ENCODE data around the gene ZNF445.

ZNF445 gene

DNA sequence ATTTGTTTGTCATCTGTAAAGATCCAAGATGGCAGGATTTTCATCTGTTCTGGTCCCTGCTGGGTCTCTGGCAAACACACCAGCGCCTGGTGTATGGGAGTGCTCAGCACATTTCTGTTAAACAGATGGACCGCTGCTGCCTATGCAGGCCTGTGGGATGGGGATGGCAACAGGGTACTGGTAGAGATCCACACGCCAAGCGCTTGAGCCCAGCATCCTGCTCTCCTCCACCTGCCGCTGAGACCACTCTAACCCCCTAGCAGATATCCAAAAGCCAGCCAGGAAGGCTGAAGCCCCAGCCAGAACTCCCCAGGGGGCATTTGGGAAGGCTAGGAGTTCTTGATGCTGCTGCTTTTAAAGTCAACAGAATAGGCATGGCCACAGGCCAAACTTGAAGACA, 31.7 kb downstream of the ZNF445 start:
- DNase-seq (ENCODE audit: extremely low spot score): no peak
- TF ChIP-seq, protein P1, sequence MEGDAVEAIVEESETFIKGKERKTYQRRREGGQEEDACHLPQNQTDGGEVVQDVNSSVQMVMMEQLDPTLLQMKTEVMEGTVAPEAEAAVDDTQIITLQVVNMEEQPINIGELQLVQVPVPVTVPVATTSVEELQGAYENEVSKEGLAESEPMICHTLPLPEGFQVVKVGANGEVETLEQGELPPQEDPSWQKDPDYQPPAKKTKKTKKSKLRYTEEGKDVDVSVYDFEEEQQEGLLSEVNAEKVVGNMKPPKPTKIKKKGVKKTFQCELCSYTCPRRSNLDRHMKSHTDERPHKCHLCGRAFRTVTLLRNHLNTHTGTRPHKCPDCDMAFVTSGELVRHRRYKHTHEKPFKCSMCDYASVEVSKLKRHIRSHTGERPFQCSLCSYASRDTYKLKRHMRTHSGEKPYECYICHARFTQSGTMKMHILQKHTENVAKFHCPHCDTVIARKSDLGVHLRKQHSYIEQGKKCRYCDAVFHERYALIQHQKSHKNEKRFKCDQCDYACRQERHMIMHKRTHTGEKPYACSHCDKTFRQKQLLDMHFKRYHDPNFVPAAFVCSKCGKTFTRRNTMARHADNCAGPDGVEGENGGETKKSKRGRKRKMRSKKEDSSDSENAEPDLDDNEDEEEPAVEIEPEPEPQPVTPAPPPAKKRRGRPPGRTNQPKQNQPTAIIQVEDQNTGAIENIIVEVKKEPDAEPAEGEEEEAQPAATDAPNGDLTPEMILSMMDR (IDR thresholded peaks at IDR 0.05; ENCODE audit: control extremely low read depth, extremely low read depth, low read depth, missing control alignments): no peak
- ChIA-PET POLR2A (no interaction called here), CTCF (no interaction called here)

DNA sequence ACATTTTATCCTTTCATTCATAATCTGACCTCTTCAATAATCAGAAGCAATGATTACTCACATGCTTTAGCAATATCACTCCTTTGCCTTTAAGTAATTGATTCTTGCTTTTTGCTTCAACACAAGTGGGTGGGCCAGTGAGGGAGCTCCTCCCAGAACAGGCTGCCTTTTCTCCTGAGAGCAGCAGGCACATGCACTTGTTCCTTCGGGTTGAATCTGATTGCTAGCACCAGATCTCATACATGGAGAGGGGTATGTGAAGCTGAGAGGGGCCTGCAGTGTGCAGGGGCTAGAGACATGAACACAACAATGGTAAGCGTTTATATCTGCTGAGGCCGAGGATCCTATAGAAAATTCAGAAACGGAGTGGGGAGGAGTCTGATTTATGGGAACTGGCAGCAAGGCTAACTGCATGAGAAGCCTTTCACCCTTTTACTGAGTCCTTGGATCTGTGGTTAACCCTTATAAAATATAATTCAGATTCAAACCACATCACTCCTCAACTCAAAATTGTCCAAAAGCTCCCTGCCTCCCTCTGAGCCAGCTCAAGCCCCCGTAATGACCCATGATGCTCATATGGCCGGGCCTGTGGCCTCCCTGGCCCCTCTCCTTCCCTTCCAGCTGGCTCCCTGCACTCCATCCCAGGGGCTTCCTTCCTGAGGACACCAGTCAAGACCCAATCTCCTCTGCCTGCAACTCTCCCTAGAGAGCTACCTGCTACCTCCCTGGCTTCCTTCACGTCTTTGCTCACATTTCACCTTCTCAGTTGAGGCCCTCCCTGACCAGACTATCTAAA, 32.4 kb downstream of the ZNF445 start:
- CTCF ChIA-PET: interaction anchor here (0.7 to 1.2 kb wide), 2 partner anchors 15 to 54 kb away, joined by 3 read pairs; no protein-coding TSS in a partner anchor
- TF ChIP-seq, protein P1 (IDR thresholded peaks at IDR 0.05; ENCODE audit: control extremely low read depth, extremely low read depth, low read depth, missing control alignments): no peak
- DNase-seq (ENCODE audit: extremely low spot score): peak; percentile 5
- POLR2A ChIA-PET: no interaction called here

DNA sequence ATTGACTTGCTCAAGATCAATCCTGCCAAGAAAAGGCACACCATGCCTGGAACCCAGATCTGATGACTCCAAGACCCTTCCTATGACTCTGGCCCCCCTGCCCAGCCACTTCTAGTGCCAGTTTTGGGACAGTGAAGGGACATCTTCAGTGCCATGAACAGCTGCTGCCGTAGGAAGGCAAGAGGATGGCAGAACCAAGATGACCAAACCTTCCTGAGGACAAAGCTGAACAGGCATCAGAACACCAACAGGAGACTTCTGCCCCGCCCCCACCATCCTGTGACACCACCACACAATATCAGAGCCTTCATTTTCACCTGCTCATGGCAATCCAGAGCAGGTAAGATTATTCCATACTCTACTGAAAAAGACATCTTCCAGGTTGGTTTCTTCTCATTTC, 33.0 kb downstream of the ZNF445 start:
- ChIA-PET POLR2A (no interaction called here), CTCF (interaction anchor here (1.0 to 1.2 kb wide), 2 partner anchors 15 to 32 kb away, joined by 3 read pairs; no protein-coding TSS in a partner anchor)
- DNase-seq (ENCODE audit: extremely low spot score): no peak
- TF ChIP-seq, protein P1 (IDR thresholded peaks at IDR 0.05; ENCODE audit: control extremely low read depth, extremely low read depth, low read depth, missing control alignments): no peak

DNA sequence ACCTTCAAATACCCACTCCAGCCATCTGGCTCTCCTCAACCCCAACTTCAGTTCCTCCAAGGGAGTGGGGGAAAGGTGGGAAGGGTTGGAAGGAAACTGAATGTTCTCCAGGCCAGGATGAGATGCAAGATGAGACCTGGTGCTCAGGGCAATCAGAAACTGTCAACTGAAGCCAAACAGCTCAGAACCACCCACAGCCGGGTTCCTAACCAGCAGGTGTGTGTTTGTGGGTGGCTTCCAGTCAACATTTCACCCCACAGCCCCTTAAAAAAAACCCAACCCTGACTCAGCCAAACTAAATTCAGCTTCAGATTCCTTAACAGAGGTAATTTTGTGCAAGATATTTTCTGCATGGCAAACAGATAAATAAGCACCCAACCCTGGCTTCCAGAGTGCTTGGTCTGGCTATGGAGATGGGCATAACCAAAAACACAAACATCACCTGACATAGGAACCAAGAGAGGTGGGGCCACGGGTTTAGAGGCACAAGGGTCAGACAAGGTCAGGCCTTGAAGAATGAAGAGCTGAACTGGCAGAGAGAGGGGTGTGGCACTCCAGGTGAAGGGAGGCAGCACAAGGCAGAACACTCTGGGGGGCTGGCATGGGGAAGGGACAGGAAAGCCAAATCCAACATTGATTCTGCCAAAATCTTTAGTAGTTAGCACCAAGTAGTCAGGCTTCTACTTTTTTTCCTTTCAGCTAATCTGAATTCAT, 34.7 kb downstream of the ZNF445 start:
- CTCF ChIA-PET: interaction anchor here (0.9 to 1.4 kb wide), 3 partner anchors 11 to 33 kb away, joined by 3 to 4 read pairs (median 3); no protein-coding TSS in a partner anchor
- POLR2A ChIA-PET: no interaction called here
- no peak for DNase-seq (ENCODE audit: extremely low spot score)
- TF ChIP-seq, protein P1 (IDR thresholded peaks at IDR 0.05; ENCODE audit: control extremely low read depth, extremely low read depth, low read depth, missing control alignments): no peak

DNA sequence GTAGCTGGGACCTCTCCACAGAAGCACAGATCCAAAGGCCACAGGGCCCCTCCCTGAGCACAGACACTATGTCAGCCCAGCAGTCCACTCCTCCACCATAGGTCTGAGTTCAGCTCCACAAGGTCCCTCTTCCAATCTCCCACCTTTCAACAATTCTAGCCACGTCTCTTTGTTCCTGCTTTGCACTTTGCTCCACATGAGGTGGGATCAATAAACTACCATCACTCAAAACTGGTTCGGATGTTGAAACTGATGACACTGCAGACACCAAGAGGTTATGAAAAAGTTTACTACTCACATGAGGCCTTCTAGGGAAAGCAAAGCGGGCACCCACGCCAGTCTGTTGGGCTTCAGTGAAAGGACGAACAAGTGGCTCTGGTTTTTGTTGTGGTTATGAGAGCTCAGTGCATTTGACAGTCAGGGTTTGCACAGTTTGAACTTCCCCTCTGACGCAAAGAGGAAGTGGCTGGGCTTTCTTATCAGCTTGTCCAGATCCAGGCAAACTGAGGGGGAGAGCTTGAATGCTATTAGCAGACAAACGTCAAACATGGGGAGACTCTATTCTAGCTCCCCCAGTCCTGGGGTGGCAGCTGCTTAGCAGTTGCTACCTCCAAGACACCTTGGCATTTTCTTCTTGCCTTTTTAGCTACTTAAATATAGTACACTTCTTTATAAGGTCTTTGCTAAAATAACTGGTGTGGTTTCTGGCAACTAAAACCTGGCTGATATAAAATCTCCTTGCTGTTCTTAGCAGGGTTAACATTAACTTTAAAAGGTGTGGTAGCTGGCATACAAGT, 37.8 kb downstream of the ZNF445 start:
- TF ChIP-seq, protein P1 (IDR thresholded peaks at IDR 0.05; ENCODE audit: control extremely low read depth, extremely low read depth, low read depth, missing control alignments): no peak
- peak; percentile 82 for DNase-seq (ENCODE audit: extremely low spot score)
- POLR2A ChIA-PET: interaction anchor here (0.9 to 1.1 kb wide), 3 partner anchors 35 to 102 kb away, joined by 3 to 4 read pairs (median 3); partner anchors contain the start of gene TCAIM
- CTCF ChIA-PET: interaction anchor here (0.8 to 1.6 kb wide), 7 partner anchors 10 to 100 kb away, joined by 3 to 5 read pairs (median 3); no protein-coding TSS in a partner anchor

DNA sequence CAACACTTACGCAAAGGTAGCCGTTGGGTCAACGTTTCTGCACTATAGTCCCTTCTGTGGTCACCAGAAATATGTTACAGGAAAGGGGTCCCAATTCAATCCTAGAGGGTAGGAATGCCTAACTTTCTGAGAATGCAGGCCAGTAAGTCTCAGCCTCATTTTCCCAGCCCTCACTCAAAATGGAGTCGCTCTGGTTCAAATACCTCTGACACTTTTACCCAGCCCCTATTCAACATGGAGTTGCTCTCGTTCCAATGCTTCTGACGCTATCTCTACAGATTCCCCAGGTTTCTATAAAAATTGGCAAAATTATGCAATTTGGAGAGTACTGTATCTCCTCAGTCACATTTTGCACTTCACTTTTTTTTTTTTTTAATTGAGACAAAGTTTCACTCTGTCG, 39.7 kb downstream of the ZNF445 start:
- CTCF ChIA-PET: no interaction called here
- TF ChIP-seq, protein P1 (IDR thresholded peaks at IDR 0.05; ENCODE audit: control extremely low read depth, extremely low read depth, low read depth, missing control alignments): no peak

More for the DNA sequence above, 39.7 kb downstream of the ZNF445 start:
- no peak for DNase-seq (ENCODE audit: extremely low spot score)
- POLR2A ChIA-PET: no interaction called here
